Measurements from ENCODE around the gene CFAP69. TPM values are rescaled to one million over a fixed set of nuclear protein-coding genes. Genes with fewer than 3 reads are reported as not detected.

Gene CFAP69
- total RNA-seq, 3 donors from 2014 or later: 13.0 to 45.2 (median 21.8) TPM

GRCh38 chr7:90225601-90226000, 19.4 kb upstream of the CFAP69 start:
- no peaks in the 10 kb centered on the region for H3K9me3 ChIP-seq
- TF ChIP-seq CTCF (IDR thresholded peaks at IDR 0.05): no peak
- no peak for TF ChIP-seq POLR2AphosphoS5 (IDR thresholded peaks at IDR 0.05)
- TF ChIP-seq POLR2A (IDR thresholded peaks at IDR 0.05): no peak
- H3K36me3 ChIP-seq: no peaks in the 10 kb centered on the region
- no peak overlapping the region for H3K4me3 ChIP-seq
- H3K4me1 ChIP-seq: no peaks in the 10 kb centered on the region
- no peaks in the 10 kb centered on the region for H3K27me3 ChIP-seq
- no peak overlapping the region for H3K27ac ChIP-seq
- no peak for DNase-seq (ENCODE audit: low spot score in 2 of 2)
- intact Hi-C loops (cut with DNase I; ENCODE audit: low total_unique reads): no loop called here

GRCh38 chr7:90227259-90227658, 17.7 kb upstream of the CFAP69 start:
- TF ChIP-seq CTCF (IDR thresholded peaks at IDR 0.05) (no peak), POLR2A (IDR thresholded peaks at IDR 0.05) (no peak), POLR2AphosphoS5 (IDR thresholded peaks at IDR 0.05) (no peak)
- intact Hi-C loops (cut with DNase I; ENCODE audit: low total_unique reads): no loop called here
- no peak overlapping the region for H3K27ac ChIP-seq

GRCh38 chr7:90229682-90230081, 15.3 kb upstream of the CFAP69 start:
- H3K4me1 ChIP-seq: no peaks in the 10 kb centered on the region
- intact Hi-C loops (cut with DNase I; ENCODE audit: low total_unique reads): no loop called here
- no peaks in the 10 kb centered on the region for H3K27me3 ChIP-seq
- no peaks in the 10 kb centered on the region for H3K9me3 ChIP-seq
- no peaks in the 10 kb centered on the region for H3K36me3 ChIP-seq
- H3K27ac ChIP-seq: no peak overlapping the region
- no peak for DNase-seq (ENCODE audit: low spot score in 2 of 2)
- no peak overlapping the region for H3K4me3 ChIP-seq
- TF ChIP-seq CTCF (IDR thresholded peaks at IDR 0.05) (no peak), POLR2A (IDR thresholded peaks at IDR 0.05) (no peak), POLR2AphosphoS5 (IDR thresholded peaks at IDR 0.05) (no peak)

More at GRCh38 chr7:90227259-90227658, 17.7 kb upstream of the CFAP69 start:
- Histone ChIP-seq H3K4me1 (no peaks in the 10 kb centered on the region), H3K4me3 (no peak overlapping the region), H3K36me3 (no peaks in the 10 kb centered on the region), H3K9me3 (no peaks in the 10 kb centered on the region), H3K27me3 (no peaks in the 10 kb centered on the region)
- no peak for DNase-seq (ENCODE audit: low spot score in 2 of 2)

GRCh38 chr7:90230834-90231233, 14.1 kb upstream of the CFAP69 start:
- Histone ChIP-seq H3K9me3 (no peaks in the 10 kb centered on the region), H3K4me1 (no peaks in the 10 kb centered on the region), H3K4me3 (no peak overlapping the region), H3K36me3 (no peaks in the 10 kb centered on the region), H3K27me3 (no peaks in the 10 kb centered on the region), H3K27ac (no peak overlapping the region)
- TF ChIP-seq CTCF (IDR thresholded peaks at IDR 0.05): no peak
- no peak for TF ChIP-seq POLR2AphosphoS5 (IDR thresholded peaks at IDR 0.05)
- DNase-seq (ENCODE audit: low spot score in 2 of 2): no peak
- intact Hi-C loops (cut with DNase I; ENCODE audit: low total_unique reads): no loop called here

GRCh38 chr7:90231304-90231703, 13.7 kb upstream of the CFAP69 start:
- Histone ChIP-seq H3K27ac (no peak overlapping the region), H3K27me3 (no peaks in the 10 kb centered on the region), H3K9me3 (no peaks in the 10 kb centered on the region), H3K4me1 (no peaks in the 10 kb centered on the region), H3K4me3 (no peak overlapping the region), H3K36me3 (no peaks in the 10 kb centered on the region)
- no peak for DNase-seq (ENCODE audit: low spot score in 2 of 2)
- no peak for TF ChIP-seq POLR2AphosphoS5 (IDR thresholded peaks at IDR 0.05)
- TF ChIP-seq CTCF (IDR thresholded peaks at IDR 0.05): no peak
- TF ChIP-seq POLR2A (IDR thresholded peaks at IDR 0.05): no peak
- intact Hi-C loops (cut with DNase I; ENCODE audit: low total_unique reads): no loop called here
